Lung (tissue), 12 donors: Measurements from ENCODE around the gene SLC25A21. TPM values are rescaled to one million over a fixed set of nuclear protein-coding genes. Genes with fewer than 3 reads are reported as not detected.

ENCODE experiments used
- ATAC-seq: fragments of 200-7000 bp; cut with Tn5 transposase; one replicate; pipeline ENCODE4 v1.9.1; 2020; ENCODE audit warnings: moderate number of reproducible peaks; ENCODE audit not compliant: insufficient read depth, low FRiP score
- DNase-seq, 3 donors: peaks; one replicate each; pipeline ENCODE4 v3.0.0-alpha.2; 2013 to 2017
- H3K27ac ChIP-seq, 2 donors: one replicate each; pipeline ENCODE4 v1.5.1; 2013; ENCODE audit warnings: mild to moderate bottlenecking in 2 of 2, moderate library complexity in 2 of 2, control low read depth in 1 of 2, inconsistent platforms in 1 of 2, low read depth in 1 of 2, low read length in 1 of 2
- H3K27me3 ChIP-seq, 3 donors: one replicate each; pipeline ENCODE4 v1.5.1; 2013; ENCODE audit warnings: low read length in 2 of 3; ENCODE audit not compliant: control insufficient read depth in 3 of 3, insufficient read depth in 3 of 3
- H3K36me3 ChIP-seq, 4 donors: one replicate each; pipeline ENCODE4 v1.5.1; 2013; ENCODE audit warnings: low read length in 4 of 4, mild to moderate bottlenecking in 1 of 4, moderate library complexity in 1 of 4; ENCODE audit not compliant: control insufficient read depth in 4 of 4, insufficient read depth in 4 of 4
- H3K4me1 ChIP-seq, 5 donors: one replicate each; pipeline ENCODE4 v1.5.1; 2013; ENCODE audit warnings: low read length in 5 of 5, mild to moderate bottlenecking in 2 of 5, moderate library complexity in 1 of 5; ENCODE audit not compliant: control insufficient read depth in 5 of 5, insufficient read depth in 5 of 5
- H3K4me3 ChIP-seq: one replicate; pipeline ENCODE4 v1.5.1; 2013; ENCODE audit warnings: mild to moderate bottlenecking, control low read depth, moderate library complexity
- H3K9ac ChIP-seq, 2 donors: one replicate each; pipeline ENCODE4 v1.5.1; 2013; ENCODE audit warnings: low read length in 2 of 2, control low read depth in 1 of 2; ENCODE audit not compliant: insufficient read depth in 1 of 2
- H3K9me3 ChIP-seq, 4 donors: one replicate each; pipeline ENCODE4 v1.5.1; 2013; ENCODE audit warnings: low read length in 3 of 4, mild to moderate bottlenecking in 1 of 4, moderate library complexity in 1 of 4; ENCODE audit not compliant: control insufficient read depth in 4 of 4, insufficient read depth in 3 of 4
- WGBS, 2 donors: extraction: QIAGEN DNeasy Blood & Tissue Kit; methylation state at CpG; one replicate each; pipeline ENCODE4 v1.1.7; 2013; 5-methylcytosine and 5-hydroxymethylcytosine counted together
- polyA plus RNA-seq, 2 donors: library from polyadenylated mRNA; stranded (reverse); fragments of 200-250 nt; gene quantifications; one replicate each; pipeline ENCODE4 v1.2.1, GENCODE V29; 2013
- total RNA-seq, 2 donors: library from RNA; depleted of rRNA in 1 of 2; stranded (reverse); fragments of >200 nt in 1 of 2; gene quantifications; one replicate each; pipeline ENCODE4 v1.2.1, GENCODE V29; 2014 to 2021
- TF ChIP-seq, protein P1 (sequence below): IDR thresholded peaks from 2 replicates; pipeline ENCODE4 v1.5.1; 2012; ENCODE audit warnings: mild to moderate bottlenecking; ENCODE audit errors: control extremely low read depth, extremely low read depth
- donor health status: control.
- donor health status: control.
- donor health status: Bipolar disorder and iron deficiency.
- donor health status: healthy.
- donor health status: DM: yes; HTN: yes; CAD: no.

The SLC25A21 gene
- total and polyA plus RNA-seq, 4 donors: 0.23 to 2.6 (median 0.42) TPM

GRCh38 chr14:36662258-36662542 is 510.2 kb downstream of the SLC25A21 start:
- Histone ChIP-seq H3K27me3 (peaks cover 8 to 97% (median 94%) of the 10 kb centered on the region in 3 donors), H3K4me1 (peaks cover 0 to 46% (median 23%) of the 10 kb centered on the region in 5 donors), H3K36me3 (no peaks in the 10 kb centered on the region), H3K4me3 (no peak overlapping the region), H3K27ac (no peak overlapping the region), H3K9ac (no peak overlapping the region), H3K9me3 (peaks cover 0 to 32% (median 0%) of the 10 kb centered on the region in 4 donors)
- WGBS, 2 donors: 4 to 5% methylated on average over 11 of the region's 11 CpGs
- TF ChIP-seq, protein P1, sequence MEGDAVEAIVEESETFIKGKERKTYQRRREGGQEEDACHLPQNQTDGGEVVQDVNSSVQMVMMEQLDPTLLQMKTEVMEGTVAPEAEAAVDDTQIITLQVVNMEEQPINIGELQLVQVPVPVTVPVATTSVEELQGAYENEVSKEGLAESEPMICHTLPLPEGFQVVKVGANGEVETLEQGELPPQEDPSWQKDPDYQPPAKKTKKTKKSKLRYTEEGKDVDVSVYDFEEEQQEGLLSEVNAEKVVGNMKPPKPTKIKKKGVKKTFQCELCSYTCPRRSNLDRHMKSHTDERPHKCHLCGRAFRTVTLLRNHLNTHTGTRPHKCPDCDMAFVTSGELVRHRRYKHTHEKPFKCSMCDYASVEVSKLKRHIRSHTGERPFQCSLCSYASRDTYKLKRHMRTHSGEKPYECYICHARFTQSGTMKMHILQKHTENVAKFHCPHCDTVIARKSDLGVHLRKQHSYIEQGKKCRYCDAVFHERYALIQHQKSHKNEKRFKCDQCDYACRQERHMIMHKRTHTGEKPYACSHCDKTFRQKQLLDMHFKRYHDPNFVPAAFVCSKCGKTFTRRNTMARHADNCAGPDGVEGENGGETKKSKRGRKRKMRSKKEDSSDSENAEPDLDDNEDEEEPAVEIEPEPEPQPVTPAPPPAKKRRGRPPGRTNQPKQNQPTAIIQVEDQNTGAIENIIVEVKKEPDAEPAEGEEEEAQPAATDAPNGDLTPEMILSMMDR: no peak
- no peak for DNase-seq
- ATAC-seq: no peak

- peaks cover 0 to 33% (median 0%) of the 10 kb centered on the region in 4 donors for H3K9me3 ChIP-seq
- H3K4me1 ChIP-seq: peaks cover 0 to 51% (median 23%) of the 10 kb centered on the region in 5 donors
- TF ChIP-seq, protein P1: no peak
- 3% methylated on average over 38 to 44 of the region's 44 CpGs for WGBS, 2 donors
- peak; percentile 94 for ATAC-seq
- peak; percentile 80 to 85 (median 84) for DNase-seq
- H3K27ac ChIP-seq: no peak within 1 kb of the TSS
- no peak within 1 kb of the TSS for H3K9ac ChIP-seq
- H3K4me3 ChIP-seq: no peak within 1 kb of the TSS
- no peaks in the 10 kb centered on the region for H3K36me3 ChIP-seq
- peaks cover 8 to 98% (median 96%) of the 10 kb centered on the region in 3 donors for H3K27me3 ChIP-seq
These were observed 510.7 kb downstream of the SLC25A21 start, which contains the start of gene PAX9 for GRCh38 chr14:36661506-36662257. Gene PAX9, plus strand, starts transcription at chr14:36661860. Its CDS starts 230 bp downstream, at chr14:36662090.

DNA sequence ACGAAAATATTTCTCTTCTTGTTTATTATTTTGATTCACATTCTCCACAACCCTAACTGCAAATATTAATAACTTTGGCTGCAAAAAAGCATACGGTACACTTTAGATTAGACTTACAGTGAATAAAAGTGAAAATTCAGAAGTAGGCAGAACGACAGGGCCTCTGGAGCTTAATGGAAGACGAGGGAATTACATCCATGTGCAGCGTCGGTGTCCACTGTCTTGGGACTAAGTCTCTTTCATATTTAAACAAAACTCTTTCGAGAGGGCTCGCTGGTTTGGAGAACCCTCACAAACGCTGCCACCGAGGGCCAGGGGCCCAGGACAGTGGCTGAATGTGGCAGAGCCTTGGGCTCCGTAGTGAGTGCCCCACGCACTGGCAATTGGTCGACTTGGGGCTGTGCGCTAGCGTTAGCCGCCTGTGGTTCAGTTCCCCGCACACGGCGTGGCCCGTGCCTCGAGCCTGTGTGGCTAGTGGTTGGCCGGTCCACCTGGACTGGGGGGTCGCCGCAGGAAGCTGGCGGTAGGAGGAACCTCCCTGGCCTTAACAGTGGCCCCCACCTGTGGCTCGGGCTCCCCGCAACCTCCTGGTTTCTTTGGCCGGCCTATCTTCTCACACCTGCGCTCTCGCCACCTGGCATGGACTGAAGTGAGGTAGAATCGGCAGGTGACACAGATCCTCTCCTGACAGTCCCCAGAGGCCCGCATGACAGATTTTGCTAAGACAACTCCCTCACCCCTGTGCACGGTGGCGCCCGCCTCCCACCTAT is 511.5 kb downstream of the SLC25A21 start:
- Histone ChIP-seq H3K9me3 (peaks cover 0 to 34% (median 0%) of the 10 kb centered on the region in 4 donors), H3K36me3 (no peaks in the 10 kb centered on the region), H3K27ac (no peak overlapping the region), H3K4me3 (no peak overlapping the region), H3K27me3 (peaks cover 8 to 98% (median 96%) of the 10 kb centered on the region in 3 donors), H3K4me1 (peaks cover 0 to 54% (median 23%) of the 10 kb centered on the region in 5 donors), H3K9ac (no peak overlapping the region)
- TF ChIP-seq, protein P1: no peak
- 7 to 9% methylated on average over 35 of the region's 35 CpGs for WGBS, 2 donors
- DNase-seq (no peak), ATAC-seq (no peak)
